GM23248 (cell line): ENCODE results near the gene RNPEP. TPM values are rescaled to one million over a fixed set of nuclear protein-coding genes. Genes with fewer than 3 reads are reported as not detected.

Source experiments
- DNase-seq: peaks from one replicate; pipeline ENCODE4 v3.0.0-alpha.2; 2015
- H2AFZ ChIP-seq: fragments of 200-600 bp; sonication (generic); 2 replicates; pipeline ENCODE4 v1.6.1; 2016; ENCODE audit warnings: antibody characterized with exemption
- H3F3A ChIP-seq: fragments of 200-600 bp; sonication (generic); 2 replicates; pipeline ENCODE4 v1.6.1; 2016; ENCODE audit warnings: mild to moderate bottlenecking, antibody characterized with exemption, mixed run types; ENCODE audit not compliant: insufficient read depth
- H3K27ac ChIP-seq: fragments of 200-600 bp; sonication (generic); 2 replicates; pipeline ENCODE4 v1.5.1; 2016; ENCODE audit warnings: mild to moderate bottlenecking
- H3K27me3 ChIP-seq: fragments of 200-600 bp; sonication (generic); replicated peaks from 2 replicates; pipeline ENCODE4 v1.6.1; 2016; ENCODE audit warnings: mild to moderate bottlenecking; ENCODE audit not compliant: insufficient read depth
- H3K36me3 ChIP-seq: fragments of 200-600 bp; sonication (generic); 2 replicates; pipeline ENCODE4 v1.6.1; 2016; ENCODE audit warnings: low read depth, mild to moderate bottlenecking
- H3K4me1 ChIP-seq: fragments of 200-600 bp; sonication (generic); 2 replicates; pipeline ENCODE4 v1.6.1; 2016; ENCODE audit warnings: mild to moderate bottlenecking; ENCODE audit not compliant: insufficient read depth
- H3K4me2 ChIP-seq: fragments of 200-600 bp; sonication (generic); one replicate; pipeline ENCODE4 v1.6.1; 2016; ENCODE audit warnings: mild to moderate bottlenecking; ENCODE audit not compliant: unreplicated experiment
- H3K4me3 ChIP-seq: fragments of 200-600 bp; sonication (generic); 2 replicates; pipeline ENCODE4 v1.5.1; 2016; ENCODE audit warnings: mild to moderate bottlenecking
- H3K79me2 ChIP-seq: fragments of 200-600 bp; sonication (generic); 2 replicates; pipeline ENCODE4 v1.6.1; 2016; ENCODE audit warnings: mild to moderate bottlenecking; ENCODE audit not compliant: insufficient read depth
- H3K9ac ChIP-seq: fragments of 200-600 bp; sonication (generic); 2 replicates; pipeline ENCODE4 v1.6.1; 2016; ENCODE audit warnings: mild to moderate bottlenecking
- H3K9me2 ChIP-seq: fragments of 200-600 bp; sonication (generic); 2 replicates; pipeline ENCODE4 v1.6.1; 2016; ENCODE audit warnings: mixed run types, mild to moderate bottlenecking, moderate library complexity; ENCODE audit not compliant: insufficient read depth
- H3K9me3 ChIP-seq: fragments of 200-600 bp; sonication (generic); one replicate; pipeline ENCODE4 v1.6.1; 2017; ENCODE audit warnings: low read depth
- H4K20me1 ChIP-seq: fragments of 200-600 bp; sonication (generic); 2 replicates; pipeline ENCODE4 v1.6.0; 2016; ENCODE audit not compliant: insufficient read depth
- EZH2 ChIP-seq: fragments of 200-600 bp; sonication (generic); IDR thresholded peaks from 2 replicates; pipeline ENCODE4 v1.6.1; 2018; ENCODE audit warnings: antibody characterized with exemption, mild to moderate bottlenecking; ENCODE audit not compliant: insufficient read depth, poor library complexity, severe bottlenecking
- EZH2phosphoT487 ChIP-seq: fragments of 200-600 bp; sonication (generic); IDR thresholded peaks from 2 replicates; pipeline ENCODE4 v1.6.1; 2018; ENCODE audit warnings: antibody characterized with exemption, moderate library complexity, mild to moderate bottlenecking, low read depth; ENCODE audit not compliant: insufficient read depth
- WGBS, 2 experiments: methylation state at CpG; one replicate each; pipeline ENCODE4 v1.1.6; 2015 to 2017; ENCODE audit warnings: low lambda C conversion rate in 2 of 2, low coverage in 1 of 2; ENCODE audit errors: missing lambda C conversion rate in 2 of 2; 5-methylcytosine and 5-hydroxymethylcytosine counted together
- in situ Hi-C: fragments of 300-500 bp; cut with MboI; formaldehyde crosslinking; loops from 2 replicates; pipeline ENCODE4 v1.15.0; 2020
- polyA plus RNA-seq: library from polyadenylated mRNA; unstranded; fragments of >200 nt; fragmentation: Nextera tagmentation; extraction: Ambion mirVana; gene quantifications from 2 replicates; pipeline ENCODE4 v1.2.1, GENCODE V29; 2016
- total RNA-seq: library from RNA; depleted of rRNA; stranded (reverse); fragments of >200 nt; shearing (Covaris generic); gene quantifications from 2 replicates; pipeline ENCODE4 v1.2.3, GENCODE V29; 2014

Gene RNPEP
- total and polyA plus RNA-seq, 2 experiments from 2014 or later: 68.6 to 80.5 TPM

DNA sequence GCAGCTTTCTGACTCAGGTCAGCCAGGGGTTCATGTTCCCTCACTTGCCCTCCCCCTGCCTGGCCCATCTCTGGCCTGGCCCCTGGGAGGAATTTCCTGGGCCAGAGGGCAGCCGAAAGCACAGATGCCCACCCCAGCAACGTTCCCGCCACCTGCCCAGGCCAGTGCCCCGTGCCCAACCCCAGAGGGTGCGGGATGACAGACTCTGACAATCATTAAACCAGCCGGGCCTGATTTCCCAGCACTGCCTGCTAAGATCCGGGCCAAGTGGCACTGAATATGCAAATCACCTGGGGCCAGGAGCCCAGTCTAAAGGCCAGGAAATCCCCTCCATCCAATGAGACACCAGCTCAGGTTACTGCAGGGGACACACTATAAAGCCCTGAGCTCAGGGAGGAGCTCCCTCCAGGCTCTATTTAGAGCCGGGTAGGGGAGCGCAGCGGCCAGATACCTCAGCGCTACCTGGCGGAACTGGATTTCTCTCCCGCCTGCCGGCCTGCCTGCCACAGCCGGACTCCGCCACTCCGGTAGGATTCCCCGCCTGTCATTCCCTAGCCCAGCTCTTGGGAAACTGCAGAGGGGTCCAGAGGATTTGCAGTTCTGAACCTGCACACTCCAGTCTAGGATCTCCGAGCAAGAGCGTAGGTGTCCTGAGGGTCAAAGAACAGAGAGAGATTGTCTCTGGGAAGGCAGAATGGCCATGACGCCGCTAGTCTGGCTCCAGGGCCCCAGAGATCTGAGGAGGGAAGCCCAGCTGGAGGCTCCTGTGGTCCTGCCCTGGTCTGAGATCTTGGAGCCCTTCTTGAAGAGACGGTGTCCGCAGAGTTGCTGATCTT is 27.9 kb downstream of the RNPEP start, which contains the start of gene ELF3:
TSS of gene ELF3 (plus strand) at position 408 of the 836 bp plus-strand sequence. CDS start 550 bp downstream, outside the sequence.
- H3K27me3 ChIP-seq: no peaks in the 10 kb centered on the region
- H3K27ac ChIP-seq: no peak within 1 kb of the TSS
- H2AFZ ChIP-seq: no peak within 1 kb of the TSS
- in situ Hi-C loops: loop anchor here (5.0 kb wide), 1 partner anchor 107 kb away; no protein-coding TSS in a partner anchor
- no peaks in the 10 kb centered on the region for H3K9me3 ChIP-seq
- no peaks in the 10 kb centered on the region for H3K9me2 ChIP-seq
- TF ChIP-seq EZH2phosphoT487 (no peak), EZH2 (no peak)
- H4K20me1 ChIP-seq: no peaks in the 10 kb centered on the region
- DNase-seq: no peak
- no peaks in the 10 kb centered on the region for H3K4me1 ChIP-seq
- no peaks in the 10 kb centered on the region for H3K79me2 ChIP-seq
- 84% methylated on average over 23 to 24 of the region's 24 CpGs for WGBS, 2 experiments
- no peak within 1 kb of the TSS for H3K9ac ChIP-seq
- no peaks in the 10 kb centered on the region for H3F3A ChIP-seq
- no peak within 1 kb of the TSS for H3K4me3 ChIP-seq
- H3K36me3 ChIP-seq: no peaks in the 10 kb centered on the region; the same call in 1 of the 2 replicates
- no peak within 1 kb of the TSS for H3K4me2 ChIP-seq

DNA sequence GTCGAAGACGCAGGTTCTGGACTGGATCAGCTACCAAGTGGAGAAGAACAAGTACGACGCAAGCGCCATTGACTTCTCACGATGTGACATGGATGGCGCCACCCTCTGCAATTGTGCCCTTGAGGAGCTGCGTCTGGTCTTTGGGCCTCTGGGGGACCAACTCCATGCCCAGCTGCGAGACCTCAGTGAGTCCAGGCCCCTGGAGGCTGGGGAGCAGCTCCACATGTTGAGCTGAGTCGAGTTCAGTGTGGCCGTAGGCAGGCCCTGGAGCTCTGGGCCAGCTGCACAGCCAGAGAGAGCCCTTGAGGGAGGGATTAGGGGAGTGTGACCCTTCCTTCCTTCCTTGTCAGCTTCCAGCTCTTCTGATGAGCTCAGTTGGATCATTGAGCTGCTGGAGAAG is 29.5 kb downstream of the RNPEP start:
- H3K4me3 ChIP-seq: no peak overlapping the region
- H3K9ac ChIP-seq: no peak overlapping the region
- H3K4me1 ChIP-seq: no peaks in the 10 kb centered on the region
- H3K4me2 ChIP-seq: no peak overlapping the region
- no peaks in the 10 kb centered on the region for H4K20me1 ChIP-seq
- in situ Hi-C loops: loop anchor here (5.0 kb wide), 1 partner anchor 105 kb away; no protein-coding TSS in a partner anchor
- no peak for DNase-seq
- H3K9me2 ChIP-seq: no peaks in the 10 kb centered on the region
- TF ChIP-seq EZH2phosphoT487 (no peak), EZH2 (no peak)
- no peaks in the 10 kb centered on the region for H3K79me2 ChIP-seq
- no peaks in the 10 kb centered on the region for H3K9me3 ChIP-seq
- H2AFZ ChIP-seq: no peak overlapping the region
- 87 to 88% methylated on average over 11 of the region's 11 CpGs for WGBS, 2 experiments
- H3K27ac ChIP-seq: no peak overlapping the region
- H3F3A ChIP-seq: no peaks in the 10 kb centered on the region; the same call in 1 of the 2 replicates
- H3K27me3 ChIP-seq: no peaks in the 10 kb centered on the region
- no peaks in the 10 kb centered on the region for H3K36me3 ChIP-seq

- no peak overlapping the region for H3K27ac ChIP-seq
- H3K79me2 ChIP-seq: no peaks in the 10 kb centered on the region
- H3K9me3 ChIP-seq: no peaks in the 10 kb centered on the region
- no peaks in the 10 kb centered on the region; the same call in 1 of the 2 replicates for H3F3A ChIP-seq
- no peak for DNase-seq
- no peak overlapping the region for H3K4me3 ChIP-seq
- no peaks in the 10 kb centered on the region for H3K36me3 ChIP-seq
- H3K4me2 ChIP-seq: no peak overlapping the region
- in situ Hi-C loops: loop anchor here (5.0 kb wide), 1 partner anchor 104 kb away; no protein-coding TSS in a partner anchor
- H3K9ac ChIP-seq: no peak overlapping the region
- no peaks in the 10 kb centered on the region for H3K27me3 ChIP-seq
- H3K4me1 ChIP-seq: no peaks in the 10 kb centered on the region
- 81 to 83% methylated on average over 32 to 35 of the region's 35 CpGs for WGBS, 2 experiments
- no peaks in the 10 kb centered on the region for H4K20me1 ChIP-seq
- H2AFZ ChIP-seq: no peak overlapping the region
- TF ChIP-seq EZH2phosphoT487 (no peak), EZH2 (no peak)
- H3K9me2 ChIP-seq: no peaks in the 10 kb centered on the region
Measured at GRCh38 chr1:202012544-202013478, 30.4 kb downstream of the RNPEP start.

GRCh38 chr1:202013603-202014002 is 31.2 kb downstream of the RNPEP start:
- TF ChIP-seq EZH2 (no peak), EZH2phosphoT487 (no peak)
- no peak overlapping the region for H3K4me2 ChIP-seq
- in situ Hi-C loops: loop anchor here (5.0 kb wide), 1 partner anchor 104 kb away; no protein-coding TSS in a partner anchor
- no peak overlapping the region for H3K27ac ChIP-seq
- no peaks in the 10 kb centered on the region; the same call in 1 of the 2 replicates for H3F3A ChIP-seq
- no peak overlapping the region for H3K4me3 ChIP-seq
- H3K27me3 ChIP-seq: no peaks in the 10 kb centered on the region
- no peaks in the 10 kb centered on the region for H3K36me3 ChIP-seq
- no peaks in the 10 kb centered on the region for H3K9me2 ChIP-seq
- no peak for DNase-seq
- H3K9me3 ChIP-seq: no peaks in the 10 kb centered on the region
- WGBS, 2 experiments: 87 to 91% methylated on average over 11 to 12 of the region's 12 CpGs
- H4K20me1 ChIP-seq: no peaks in the 10 kb centered on the region
- H3K9ac ChIP-seq: no peak overlapping the region
- no peaks in the 10 kb centered on the region for H3K4me1 ChIP-seq
- no peak overlapping the region for H2AFZ ChIP-seq
- H3K79me2 ChIP-seq: no peaks in the 10 kb centered on the region
